ENCODE results near the gene KIAA0753. TPM values are rescaled to one million over a fixed set of nuclear protein-coding genes. Genes with fewer than 3 reads are reported as not detected.

The KIAA0753 gene
- total RNA-seq, 1 experiment from 2014 or later: 18.3 TPM

GRCh38 chr17:6605142-6605541 is 35.4 kb downstream of the KIAA0753 start:
- Histone ChIP-seq H4K20me1 (ENCODE audit: insufficient read depth) (no peaks in the 10 kb centered on the region), H3K27ac (ENCODE audit: low read depth, low read length) (no peak overlapping the region), H3K36me3 (ENCODE audit: control insufficient read depth in 1 of 2, insufficient read depth in 2 of 2, low read length in 2 of 2) (peaks cover 36 to 47% of the 10 kb centered on the region in 2 experiments), H3K27me3 (ENCODE audit: insufficient read depth, low read length) (no peaks in the 10 kb centered on the region), H2AFZ (ENCODE audit: low read depth, low read length, poor library complexity, severe bottlenecking) (no peak overlapping the region), H3K4me3 (replicated peaks in 1 of 2; ENCODE audit: low read depth in 1 of 2, low read length in 2 of 2) (no peak overlapping the region), H3K4me1 (ENCODE audit: control insufficient read depth in 1 of 2, insufficient read depth in 2 of 2, low read length in 2 of 2) (peaks cover 11 to 23% of the 10 kb centered on the region in 2 experiments), H3K9ac (ENCODE audit: low read length) (no peak overlapping the region), H3K9me2 (ENCODE audit: insufficient read depth) (no peaks in the 10 kb centered on the region), H3K4me2 (ENCODE audit: low read length) (no peak overlapping the region), H3K9me3 (ENCODE audit: control insufficient read depth in 1 of 2, insufficient read depth in 1 of 2, low read depth in 1 of 2, low read length in 2 of 2) (no peaks in the 10 kb centered on the region), H3K79me2 (ENCODE audit: insufficient read depth, low read length) (no peaks in the 10 kb centered on the region; the same call in 1 of the 2 replicates)
- CTCF ChIA-PET: no interaction called here
- intact Hi-C loops (cut with micrococcal nuclease): no loop called here
- RAD21 ChIA-PET (ENCODE audit: low non-redundant PET in 1 of 2, low total read pairs in 2 of 2, uncharacterized antibody in 2 of 2, unreplicated experiment in 2 of 2): no interaction called here
- no peak for ATAC-seq
- POLR2A ChIA-PET: no interaction called here
- TF ChIP-seq RAD21 (IDR thresholded peaks at IDR 0.05; ENCODE audit: low read depth) (no peak), ELF1 (IDR thresholded peaks at IDR 0.05; ENCODE audit: borderline replicate concordance, low read depth) (no peak), SIN3A (IDR thresholded peaks at IDR 0.05; ENCODE audit: low read depth) (no peak), CEBPB (IDR thresholded peaks at IDR 0.05; ENCODE audit: low read depth) (no peak), MAX (IDR thresholded peaks at IDR 0.05) (no peak), ZBTB33 (IDR thresholded peaks at IDR 0.05; ENCODE audit: extremely low read depth, insufficient replicate concordance, low read length) (no peak), TCF7L2 (IDR thresholded peaks at IDR 0.05; ENCODE audit: borderline replicate concordance, extremely low read depth, insufficient read depth, insufficient read length) (no peak), ZFX (IDR thresholded peaks at IDR 0.05) (no peak), ATF3 (IDR thresholded peaks at IDR 0.05) (no peak), POLR2AphosphoS5 (IDR thresholded peaks at IDR 0.05; ENCODE audit: low read depth, low read length) (no peak), POLR2A (IDR thresholded peaks at IDR 0.05; ENCODE audit: borderline replicate concordance, extremely low read depth, insufficient read depth, insufficient read length) (no peak), JUND (IDR thresholded peaks at IDR 0.05) (no peak), EZH2 (IDR thresholded peaks at IDR 0.05) (no peak), CTCF (IDR thresholded peaks at IDR 0.05 in 2 of 3, conservative IDR thresholded peaks at IDR 0.05 in 1 of 3; ENCODE audit: borderline replicate concordance in 1 of 3, insufficient read depth in 1 of 3, low read depth in 2 of 3, low read length in 2 of 3) (no peak), FOSL1 (IDR thresholded peaks at IDR 0.05; ENCODE audit: low read depth) (no peak), ZNF274 (IDR thresholded peaks at IDR 0.05; ENCODE audit: low read depth, low read length) (no peak), SP1 (IDR thresholded peaks at IDR 0.05; ENCODE audit: low read depth) (no peak), SRF (IDR thresholded peaks at IDR 0.05; ENCODE audit: low read depth) (no peak), CBX3 (IDR thresholded peaks at IDR 0.05; ENCODE audit: low read depth) (no peak), EGR1 (IDR thresholded peaks at IDR 0.05; ENCODE audit: low read depth) (no peak)
- no TSS peak for BruUV-seq (replicated peaks)
- no peak for DNase-seq (ENCODE audit: low read depth, low spot score)
